HS-5 (cell line): ENCODE results near the gene TAB3.

Experiments
- DNase-seq: peaks from one replicate; pipeline ENCODE4 v3.0.0-alpha.2; 2012; ENCODE audit warnings: low read depth

TAB3 gene, protein sequence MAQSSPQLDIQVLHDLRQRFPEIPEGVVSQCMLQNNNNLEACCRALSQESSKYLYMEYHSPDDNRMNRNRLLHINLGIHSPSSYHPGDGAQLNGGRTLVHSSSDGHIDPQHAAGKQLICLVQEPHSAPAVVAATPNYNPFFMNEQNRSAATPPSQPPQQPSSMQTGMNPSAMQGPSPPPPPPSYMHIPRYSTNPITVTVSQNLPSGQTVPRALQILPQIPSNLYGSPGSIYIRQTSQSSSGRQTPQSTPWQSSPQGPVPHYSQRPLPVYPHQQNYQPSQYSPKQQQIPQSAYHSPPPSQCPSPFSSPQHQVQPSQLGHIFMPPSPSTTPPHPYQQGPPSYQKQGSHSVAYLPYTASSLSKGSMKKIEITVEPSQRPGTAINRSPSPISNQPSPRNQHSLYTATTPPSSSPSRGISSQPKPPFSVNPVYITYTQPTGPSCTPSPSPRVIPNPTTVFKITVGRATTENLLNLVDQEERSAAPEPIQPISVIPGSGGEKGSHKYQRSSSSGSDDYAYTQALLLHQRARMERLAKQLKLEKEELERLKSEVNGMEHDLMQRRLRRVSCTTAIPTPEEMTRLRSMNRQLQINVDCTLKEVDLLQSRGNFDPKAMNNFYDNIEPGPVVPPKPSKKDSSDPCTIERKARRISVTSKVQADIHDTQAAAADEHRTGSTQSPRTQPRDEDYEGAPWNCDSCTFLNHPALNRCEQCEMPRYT

GRCh38 chrX:30889147-30890140 lies at the start of gene TAB3:
TSS of gene TAB3 (minus strand) at chrX:30889254. CDS start at chrX:30859588, 29,666 bp downstream.
- DNase-seq: peak; percentile 73

GRCh38 chrX:30938295-30938694 lies 49.2 kb upstream of the TAB3 start:
- DNase-seq: no peak

DNA sequence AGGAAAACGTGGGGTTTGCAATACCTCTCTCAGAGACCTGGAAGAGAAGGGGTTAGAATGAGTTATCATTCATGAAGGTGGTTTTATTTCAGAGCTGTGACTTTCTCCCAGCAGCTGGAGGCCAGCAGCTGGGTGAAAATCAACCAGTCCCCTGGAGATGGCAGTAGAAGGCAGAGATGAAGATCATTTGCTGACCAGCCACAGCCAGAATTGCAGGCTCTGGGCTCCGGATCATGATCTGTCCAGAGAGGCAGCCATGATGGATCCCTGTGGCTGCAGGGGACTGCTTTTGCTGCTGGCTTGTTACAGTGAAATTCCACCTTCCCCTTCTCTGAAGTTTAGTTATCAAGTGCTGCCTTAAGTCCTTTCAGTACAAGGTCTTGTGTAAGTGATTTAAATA lies 46.9 kb upstream of the TAB3 start:
- peak; percentile 0 for DNase-seq

- no peak for DNase-seq
Measured at GRCh38 chrX:30931920-30932319, 42.9 kb upstream of the TAB3 start.

DNA sequence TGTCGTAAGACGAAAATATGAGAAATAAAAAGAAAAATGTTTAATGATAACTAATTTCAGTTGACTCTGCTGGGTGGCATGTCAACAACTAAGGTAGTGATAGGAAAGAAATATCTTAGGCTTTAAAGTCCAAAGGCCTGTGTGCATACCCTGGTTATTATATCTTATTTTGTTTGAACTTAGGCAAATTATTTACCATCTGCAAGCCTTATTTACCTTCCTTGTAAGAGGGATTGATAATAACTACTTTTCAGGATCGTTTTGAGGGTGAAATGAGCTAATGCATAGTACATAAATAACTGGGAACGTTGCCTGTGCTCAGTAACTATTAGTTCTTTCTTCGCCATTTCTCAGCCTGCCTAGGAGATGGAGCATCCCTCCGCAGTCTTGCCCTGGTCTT lies 41.6 kb upstream of the TAB3 start:
- DNase-seq: no peak

- no peak for DNase-seq
Measured at GRCh38 chrX:30930143-30930542, 41.1 kb upstream of the TAB3 start.

GRCh38 chrX:30920271-30920670 lies 31.2 kb upstream of the TAB3 start:
- DNase-seq: no peak

- DNase-seq: no peak
Measured at GRCh38 chrX:30918480-30918879, 29.4 kb upstream of the TAB3 start.

GRCh38 chrX:30913492-30913891 lies 24.4 kb upstream of the TAB3 start:
- no peak for DNase-seq

GRCh38 chrX:30910124-30910860 lies 21.2 kb upstream of the TAB3 start:
- DNase-seq: no peak

- DNase-seq: peak; percentile 50
Measured at GRCh38 chrX:30906726-30907125, 17.7 kb upstream of the TAB3 start.

DNA sequence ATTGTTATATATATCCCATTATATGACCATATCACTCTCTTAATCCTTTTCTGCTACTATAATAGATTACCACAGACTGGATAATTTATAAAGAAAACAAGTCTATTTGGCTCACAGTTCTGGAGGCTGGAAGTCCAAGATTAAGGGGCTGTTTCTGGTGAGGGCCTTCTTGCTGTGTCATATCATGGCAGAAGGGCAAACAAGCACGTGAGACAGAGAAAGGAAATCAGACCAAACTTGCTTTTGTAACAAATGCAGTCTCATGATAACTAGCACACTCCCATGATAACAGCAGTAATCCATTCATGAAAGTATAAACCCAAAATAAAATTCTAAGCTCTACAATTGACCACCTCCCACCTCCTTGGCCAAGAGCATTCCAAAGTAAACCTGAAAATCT lies 16.3 kb upstream of the TAB3 start:
- DNase-seq: no peak

GRCh38 chrX:30904632-30905031 lies 15.6 kb upstream of the TAB3 start:
- DNase-seq: no peak

DNA sequence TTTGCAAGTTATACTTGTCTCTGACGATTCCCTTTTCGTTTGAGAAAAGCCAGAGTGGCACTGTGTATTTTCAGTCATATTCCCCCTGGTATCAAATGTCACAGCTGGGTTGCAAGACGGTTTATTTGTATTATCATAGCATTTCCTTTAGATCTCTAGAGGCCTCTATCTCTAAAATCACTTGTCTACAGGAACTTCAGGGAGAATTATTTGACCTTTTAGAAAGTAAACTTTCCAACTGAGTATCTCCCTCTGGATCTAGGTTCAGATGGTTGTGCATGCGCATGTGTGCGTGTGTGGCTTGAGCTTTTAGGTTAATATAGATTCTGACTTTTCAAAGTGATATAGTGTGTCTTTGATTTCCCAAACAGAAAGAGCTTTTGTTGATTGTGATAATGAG lies 15.1 kb upstream of the TAB3 start:
- DNase-seq: no peak

- DNase-seq: no peak
Measured at GRCh38 chrX:30900227-30900626, 11.2 kb upstream of the TAB3 start.

- DNase-seq: no peak
Measured at GRCh38 chrX:30898886-30899285, 9.8 kb upstream of the TAB3 start.

DNA sequence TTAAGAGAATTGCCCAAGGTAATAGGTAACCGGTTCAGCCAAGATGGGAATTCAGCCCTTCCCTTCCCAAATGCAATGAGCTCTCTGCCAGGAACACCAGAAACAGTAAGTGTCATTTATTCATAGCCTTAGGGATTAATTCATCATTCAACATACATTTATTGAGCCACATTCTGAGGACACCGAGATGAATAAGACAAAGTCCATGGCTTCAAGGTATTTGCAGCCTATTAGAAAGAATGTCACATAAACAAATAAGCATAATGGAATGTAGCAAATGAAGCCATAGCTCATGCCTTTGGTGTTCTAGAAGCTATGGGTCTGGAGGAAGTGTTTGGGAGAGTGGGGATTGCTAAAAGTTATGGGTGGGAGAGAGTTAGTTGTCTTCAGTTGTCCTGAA lies 6.3 kb upstream of the TAB3 start:
- DNase-seq: no peak

GRCh38 chrX:30893206-30893605 lies 4.2 kb upstream of the TAB3 start:
- DNase-seq: no peak

DNA sequence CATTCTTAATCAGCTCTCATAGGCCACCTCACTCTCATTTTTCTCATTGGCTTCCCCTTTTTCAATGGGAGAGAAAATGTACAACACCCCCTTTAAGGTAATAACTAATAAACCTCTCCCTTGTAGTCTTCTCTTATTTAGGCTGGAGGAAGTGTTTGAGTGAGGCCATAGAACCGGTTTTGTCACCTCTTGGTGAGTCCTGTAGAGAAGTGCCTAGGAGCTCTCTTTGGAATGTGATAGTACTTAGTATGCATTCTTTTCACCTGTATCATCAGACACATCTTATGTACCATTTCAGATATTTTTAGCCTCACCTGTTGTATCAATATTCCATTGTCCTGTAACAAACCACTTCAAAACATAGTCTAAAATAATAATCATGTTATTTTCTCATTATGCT lies 3.5 kb upstream of the TAB3 start:
- no peak for DNase-seq

- DNase-seq: no peak
Measured at GRCh38 chrX:30888526-30889146, 418 bp downstream of the TAB3 start.

- DNase-seq: no peak
Measured at GRCh38 chrX:30887721-30888120, 1.3 kb downstream of the TAB3 start.
